HCT116 (cell line): ENCODE measurements around the gene CLIC5. TPM values are rescaled to one million over a fixed set of nuclear protein-coding genes. Genes with fewer than 3 reads are reported as not detected.

Source experiments
- ATAC-seq: fragments of 200-7000 bp; cut with Tn5 transposase; 2 replicates; pipeline ENCODE4 v1.9.1; 2020; ENCODE audit warnings: mild to moderate bottlenecking, moderate library complexity
- BruUV-seq: library from RNA; stranded (reverse); fragments of 400-500 nt; replicated peaks from 2 replicates; lab custom pipeline; 2021; lab: Mats Ljungman, UMichigan
- CTCF ChIA-PET: fragments of 300-600 bp; sonication (Branson Sonifier 250); formaldehyde crosslinking; loops from one replicate; lab custom pipeline; 2021; ENCODE audit warnings: antibody characterized with exemption; lab: Charles Lee
- POLR2A ChIA-PET: fragments of 300-600, 350-600 bp; sonication (Branson Sonifier 250); formaldehyde crosslinking; loops from one replicate; lab custom pipeline; 2021; ENCODE audit warnings: antibody characterized with exemption; lab: Charles Lee
- RAD21 ChIA-PET, 2 experiments: fragments of 300-600 bp; sonication (Branson Sonifier 250); formaldehyde crosslinking; loops; one replicate each; lab custom pipeline; 2023; ENCODE audit warnings: low total read pairs in 2 of 2; ENCODE audit not compliant: uncharacterized antibody in 2 of 2, unreplicated experiment in 2 of 2, low non-redundant PET in 1 of 2; lab: Charles Lee
- DNase-seq: peaks from one replicate; pipeline ENCODE4 v3.0.0-alpha.2; 2010; ENCODE audit warnings: low read depth, low spot score
- H2AFZ ChIP-seq: fragments of 200-600 bp; shearing (Covaris generic), sonication (generic); 2 replicates; pipeline ENCODE4 v1.6.1; 2017; ENCODE audit warnings: low read depth, mixed run types, mixed read lengths, antibody characterized with exemption, low read length; ENCODE audit not compliant: poor library complexity, severe bottlenecking
- H3K27ac ChIP-seq: 2 replicates; pipeline ENCODE4 v1.5.1; 2012; ENCODE audit warnings: low read depth, low read length
- H3K27me3 ChIP-seq: fragments of 200-600 bp; sonication (generic); 2 replicates; pipeline ENCODE4 v1.6.1; 2016; ENCODE audit warnings: mixed run types, low read length, mixed read lengths; ENCODE audit not compliant: insufficient read depth
- H3K36me3 ChIP-seq, 2 experiments: fragments of 200-500 bp in 1 of 2; fragments of 200-600 bp in 1 of 2; sonication (Bioruptor generic) in 1 of 2; sonication (generic) in 1 of 2; 2 replicates each; pipeline versions ENCODE4 v1.5.1 to v1.6.1; 2014 to 2016; ENCODE audit warnings: low read length in 2 of 2, inconsistent platforms in 1 of 2, mixed read lengths in 1 of 2, mixed run types in 1 of 2; ENCODE audit not compliant: insufficient read depth in 2 of 2, control insufficient read depth in 1 of 2
- H3K4me1 ChIP-seq, 2 experiments: fragments of 200-600 bp in 1 of 2; sonication (generic) in 1 of 2; 2 replicates each; pipeline versions ENCODE4 v1.5.1 to v1.6.1; 2012 to 2017; ENCODE audit warnings: low read length in 2 of 2, inconsistent platforms in 1 of 2, mild to moderate bottlenecking in 1 of 2, mixed read lengths in 1 of 2, mixed run types in 1 of 2, moderate library complexity in 1 of 2; ENCODE audit not compliant: insufficient read depth in 2 of 2, control insufficient read depth in 1 of 2
- H3K4me2 ChIP-seq: fragments of 200-600 bp; sonication (generic); 2 replicates; pipeline ENCODE4 v1.6.1; 2017; ENCODE audit warnings: mixed run types, low read length, mixed read lengths
- H3K4me3 ChIP-seq, 2 experiments: fragments of 200-600 bp in 1 of 2; sonication (generic) in 1 of 2; replicated peaks in 1 of 2; 2 replicates each; pipeline ENCODE4 v1.5.1; 2011 to 2016; ENCODE audit warnings: low read length in 2 of 2, control low read depth in 1 of 2, low read depth in 1 of 2, mild to moderate bottlenecking in 1 of 2, mixed read lengths in 1 of 2, mixed run types in 1 of 2
- H3K79me2 ChIP-seq: fragments of 200-600 bp; sonication (generic); 2 replicates; pipeline ENCODE4 v1.6.1; 2017; ENCODE audit warnings: mild to moderate bottlenecking, mixed run types, low read length, moderate library complexity, mixed read lengths; ENCODE audit not compliant: insufficient read depth
- H3K9ac ChIP-seq: fragments of 200-600 bp; sonication (generic); 2 replicates; pipeline ENCODE4 v1.6.1; 2016; ENCODE audit warnings: low read length, mixed read lengths
- H3K9me2 ChIP-seq: fragments of 200-600 bp; sonication (generic), shearing (Covaris generic); 2 replicates; pipeline ENCODE4 v1.6.1; 2017; ENCODE audit warnings: mixed run types, mild to moderate bottlenecking, moderate library complexity; ENCODE audit not compliant: insufficient read depth
- H3K9me3 ChIP-seq, 2 experiments: fragments of 200-500 bp in 1 of 2; fragments of 200-600 bp in 1 of 2; sonication (Bioruptor generic) in 1 of 2; sonication (generic) in 1 of 2; 2 replicates each; pipeline ENCODE4 v1.6.1; 2014 to 2017; ENCODE audit warnings: low read length in 2 of 2, mixed read lengths in 2 of 2, inconsistent platforms in 1 of 2, low read depth in 1 of 2, mild to moderate bottlenecking in 1 of 2, mixed run types in 1 of 2, moderate library complexity in 1 of 2; ENCODE audit not compliant: control insufficient read depth in 1 of 2, insufficient read depth in 1 of 2
- H4K20me1 ChIP-seq: fragments of 200-600 bp; sonication (generic), shearing (Covaris generic); 2 replicates; pipeline ENCODE4 v1.6.1; 2017; ENCODE audit warnings: mixed run types, mild to moderate bottlenecking, moderate library complexity; ENCODE audit not compliant: insufficient read depth
- RAD21 ChIP-seq: IDR thresholded peaks from 2 replicates; pipeline ENCODE4 v1.6.1; 2012; ENCODE audit warnings: low read depth, mild to moderate bottlenecking
- SRF ChIP-seq: IDR thresholded peaks from 2 replicates; pipeline ENCODE4 v1.6.1; 2012; ENCODE audit warnings: low read depth
- ZBTB33 ChIP-seq: IDR thresholded peaks from 2 replicates; pipeline ENCODE4 v1.6.1; 2011; ENCODE audit warnings: mild to moderate bottlenecking, low read length, moderate library complexity; ENCODE audit not compliant: insufficient replicate concordance; ENCODE audit errors: extremely low read depth
- ZNF274 ChIP-seq: fragments of 200-500 bp; sonication (Bioruptor generic); IDR thresholded peaks from 2 replicates; pipeline ENCODE4 v1.6.1; 2014; ENCODE audit warnings: mild to moderate bottlenecking, low read depth, low read length, inconsistent platforms
- intact Hi-C: fragments of 100-400 bp; cut with micrococcal nuclease; formaldehyde crosslinking; loops from 2 replicates; pipeline ENCODE4 v1.10.0; 2022
- total RNA-seq: library from RNA; stranded (reverse); gene quantifications from one replicate; pipeline ENCODE4 v1.2.1, GENCODE V29; 2021; ENCODE audit not compliant: unreplicated experiment
- TF ChIP-seq, protein P1 (sequence below), 3 experiments: fragments of 200-600 bp in 1 of 3; sonication (generic) in 1 of 3; IDR thresholded peaks in 2 of 3; conservative IDR thresholded peaks in 1 of 3; 2 replicates each; pipeline ENCODE4 v1.5.1; 2012 to 2017; ENCODE audit warnings: low read depth in 2 of 3, low read length in 2 of 3, antibody characterized with exemption in 1 of 3, borderline replicate concordance in 1 of 3, control low read depth in 1 of 3, mild to moderate bottlenecking in 1 of 3, mixed read lengths in 1 of 3, mixed run types in 1 of 3, moderate library complexity in 1 of 3; ENCODE audit not compliant: insufficient read depth in 1 of 3

The CLIC5 gene
- total RNA-seq, 1 experiment from 2014 or later = 0.20 TPM

- RAD21 ChIA-PET = no interaction called here
- Histone ChIP-seq H3K36me3 (no peaks in the 10 kb centered on the region), H3K9me2 (no peaks in the 10 kb centered on the region), H3K79me2 (no peaks in the 10 kb centered on the region), H3K27ac (no peak overlapping the region), H3K4me2 (no peak overlapping the region), H3K4me1 (peaks cover 5 to 11% of the 10 kb centered on the region in 2 experiments), H3K4me3 (no peak overlapping the region), H3K27me3 (no peaks in the 10 kb centered on the region), H4K20me1 (no peaks in the 10 kb centered on the region), H2AFZ (no peak overlapping the region), H3K9me3 (no peaks in the 10 kb centered on the region), H3K9ac (no peak overlapping the region)
- CTCF ChIA-PET = no interaction called here
- TF ChIP-seq, protein P1, sequence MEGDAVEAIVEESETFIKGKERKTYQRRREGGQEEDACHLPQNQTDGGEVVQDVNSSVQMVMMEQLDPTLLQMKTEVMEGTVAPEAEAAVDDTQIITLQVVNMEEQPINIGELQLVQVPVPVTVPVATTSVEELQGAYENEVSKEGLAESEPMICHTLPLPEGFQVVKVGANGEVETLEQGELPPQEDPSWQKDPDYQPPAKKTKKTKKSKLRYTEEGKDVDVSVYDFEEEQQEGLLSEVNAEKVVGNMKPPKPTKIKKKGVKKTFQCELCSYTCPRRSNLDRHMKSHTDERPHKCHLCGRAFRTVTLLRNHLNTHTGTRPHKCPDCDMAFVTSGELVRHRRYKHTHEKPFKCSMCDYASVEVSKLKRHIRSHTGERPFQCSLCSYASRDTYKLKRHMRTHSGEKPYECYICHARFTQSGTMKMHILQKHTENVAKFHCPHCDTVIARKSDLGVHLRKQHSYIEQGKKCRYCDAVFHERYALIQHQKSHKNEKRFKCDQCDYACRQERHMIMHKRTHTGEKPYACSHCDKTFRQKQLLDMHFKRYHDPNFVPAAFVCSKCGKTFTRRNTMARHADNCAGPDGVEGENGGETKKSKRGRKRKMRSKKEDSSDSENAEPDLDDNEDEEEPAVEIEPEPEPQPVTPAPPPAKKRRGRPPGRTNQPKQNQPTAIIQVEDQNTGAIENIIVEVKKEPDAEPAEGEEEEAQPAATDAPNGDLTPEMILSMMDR (IDR thresholded peaks at IDR 0.05 in 2 of 3, conservative IDR thresholded peaks at IDR 0.05 in 1 of 3; ENCODE audit: borderline replicate concordance in 1 of 3, insufficient read depth in 1 of 3, low read depth in 2 of 3, low read length in 2 of 3) = no peak
- TF ChIP-seq ZBTB33 (no peak), SRF (no peak), ZNF274 (no peak), RAD21 (no peak)
- ATAC-seq (no peak), DNase-seq (no peak)
- POLR2A ChIA-PET = interaction anchor here (0.6 kb wide), 1 partner anchor 584 kb away, joined by 3 read pairs; no protein-coding TSS in a partner anchor
- intact Hi-C loops = no loop called here
- BruUV-seq = no TSS peak
Observed at GRCh38 chr6:46048646-46049297, 33.1 kb upstream of the CLIC5 start.
